A549 (cell line): ENCODE results near the gene CMTR1. TPM values are rescaled to one million over a fixed set of nuclear protein-coding genes. Genes with fewer than 3 reads are reported as not detected.

Source experiments
- ATAC-seq, 2 experiments: fragments of 200-7000 bp in 1 of 2; fragments of >200 bp in 1 of 2; cut with Nextera tagmentation in 1 of 2; cut with Tn5 transposase in 1 of 2; 3 replicates each; pipeline versions ENCODE4 v1.8.0 to v1.9.1; 2018 to 2020; ENCODE audit warnings: mild to moderate bottlenecking in 1 of 2, moderate library complexity in 1 of 2
- CTCF ChIA-PET: fragments of 300-600 bp; sonication (Branson Sonifier 250); formaldehyde crosslinking; extraction: SDS; loops from one replicate; lab custom pipeline; 2021; ENCODE audit warnings: antibody characterized with exemption, inconsistent platforms; lab: Yijun Ruan, JAX
- POLR2A ChIA-PET: fragments of 350-600 bp; formaldehyde crosslinking; extraction: SDS; loops from one replicate; lab custom pipeline; 2021; ENCODE audit warnings: antibody characterized with exemption, inconsistent platforms; lab: Yijun Ruan, JAX
- DNase-seq, 2 experiments: peaks; one replicate each; pipeline versions ENCODE4 v3.0.0 to v3.0.0-alpha.2; 2011 to 2016; ENCODE audit warnings: low read depth in 1 of 2, low spot score in 1 of 2
- FAIRE-seq: peaks from 2 replicates; lab custom pipeline; 2011; peaks lifted over from hg19 to GRCh38; lab: Jason Lieb, UNC
- H3K27ac ChIP-seq, 2 experiments: fragments of >200 bp; sonication (Bioruptor Twin); formaldehyde crosslinking; 3 replicates each; pipeline ENCODE4 v1.5.1; 2016 to 2017
- H3K4me1 ChIP-seq: fragments of >200 bp; sonication (Bioruptor Twin); formaldehyde crosslinking; 3 replicates; pipeline ENCODE4 v1.6.1; 2016
- H3K4me2 ChIP-seq: fragments of >200 bp; sonication (Bioruptor Twin); formaldehyde crosslinking; 3 replicates; pipeline ENCODE4 v1.6.1; 2016
- H3K4me3 ChIP-seq: fragments of >200 bp; sonication (Bioruptor Twin); formaldehyde crosslinking; 3 replicates; pipeline ENCODE4 v1.5.1; 2016
- H3K9me3 ChIP-seq: fragments of >200 bp; sonication (Bioruptor Twin); formaldehyde crosslinking; 3 replicates; pipeline ENCODE4 v1.6.1; 2016
- BHLHE40 ChIP-seq: IDR thresholded peaks from 2 replicates; pipeline ENCODE4 v1.6.1; 2012; ENCODE audit warnings: low read depth, low read length, inconsistent platforms
- CBX8 ChIP-seq: fragments of 200-600 bp; sonication (generic); IDR thresholded peaks from 2 replicates; pipeline ENCODE4 v1.6.1; 2016
- EHMT2 ChIP-seq: fragments of 200-600 bp; sonication (generic); IDR thresholded peaks from 2 replicates; pipeline ENCODE4 v1.6.1; 2016; ENCODE audit warnings: antibody characterized with exemption, low read depth, mild to moderate bottlenecking, moderate library complexity
- ELK1 ChIP-seq: fragments of 150-350 bp; IDR thresholded peaks from 2 replicates; pipeline ENCODE4 v1.6.1; 2014; ENCODE audit warnings: low read depth, mild to moderate bottlenecking, low read length
- GATA3 ChIP-seq: IDR thresholded peaks from 2 replicates; pipeline ENCODE4 v1.6.1; 2012; ENCODE audit warnings: borderline replicate concordance
- KDM1A ChIP-seq: fragments of 200-600 bp; sonication (generic); IDR thresholded peaks from 2 replicates; pipeline ENCODE4 v1.6.1; 2016; ENCODE audit warnings: low read depth, mild to moderate bottlenecking
- NFE2L2 ChIP-seq: fragments of 150-350 bp; conservative IDR thresholded peaks from 2 replicates; pipeline ENCODE4 v1.6.1; 2014; ENCODE audit warnings: low read length
- NPAS2 ChIP-seq: fragments of 250-450 bp; sonication (Bioruptor Pico); IDR thresholded peaks from 2 replicates; pipeline ENCODE4 v1.8.0; 2022; ENCODE audit warnings: mild to moderate bottlenecking, moderate library complexity, borderline replicate concordance
- RARB ChIP-seq: fragments of 250-450 bp; sonication (Bioruptor Pico); IDR thresholded peaks from 2 replicates; pipeline ENCODE4 v1.8.0; 2021; ENCODE audit warnings: mild to moderate bottlenecking, moderate library complexity
- TFCP2L1 ChIP-seq: fragments of 250-450 bp; sonication (Bioruptor Pico); IDR thresholded peaks from 2 replicates; pipeline ENCODE4 v1.5.0; 2021; ENCODE audit warnings: mild to moderate bottlenecking
- USF2 ChIP-seq: fragments of 450-650 bp; IDR thresholded peaks from 2 replicates; pipeline ENCODE4 v1.6.1; 2014; ENCODE audit warnings: antibody characterized with exemption
- ZFP36 ChIP-seq: fragments of 450-650 bp; IDR thresholded peaks from 2 replicates; pipeline ENCODE4 v1.6.1; 2014; ENCODE audit warnings: borderline replicate concordance; ENCODE audit not compliant: partially characterized antibody
- WGBS: methylation state at CpG from one replicate; pipeline ENCODE4 v1.1.6; 2017; ENCODE audit errors: missing lambda C conversion rate; 5-methylcytosine and 5-hydroxymethylcytosine counted together
- polyA plus RNA-seq, 4 experiments: library from polyadenylated mRNA; depleted of rRNA in 3 of 4; stranded (reverse); fragments of >200 nt; fragmentation: RNase III in 1 of 4; extraction: RNeasy Plus Mini Kit Qiagen cat#74134 plus additional on column Dnase treatment in 1 of 4; gene quantifications; 2 replicates in 3 of 4; 3 replicates in 1 of 4; pipeline ENCODE4 v1.2.3, GENCODE V29; 2011 to 2017
- TF ChIP-seq, protein P1 (sequence below): fragments of >200 bp; sonication (Bioruptor Twin); formaldehyde crosslinking; IDR thresholded peaks from 3 replicates; pipeline ENCODE4 v1.5.1; 2016
- TF ChIP-seq, protein P2 (sequence below): IDR thresholded peaks from 2 replicates; pipeline ENCODE4 v1.6.1; 2012
- TF ChIP-seq, protein P3 (sequence below): fragments of 250-450 bp; sonication (Bioruptor Pico); IDR thresholded peaks from 2 replicates; pipeline ENCODE4 v1.5.0; 2021; ENCODE audit warnings: mild to moderate bottlenecking, moderate library complexity, borderline replicate concordance

The CMTR1 gene
- polyA plus RNA-seq, 2 of the 4 experiments (the other 2 are of a cell fraction) = 17.0 to 17.8 TPM

GRCh38 chr6:37493661-37493995 lies 60.6 kb downstream of the CMTR1 start:
- ATAC-seq = no peak
- 94% methylated on average over 6 of the region's 9 CpGs for WGBS
- Histone ChIP-seq H3K27ac (no peak overlapping the region), H3K9me3 (no peaks in the 10 kb centered on the region), H3K4me3 (no peak overlapping the region), H3K4me1 (no peaks in the 10 kb centered on the region; the same call in 2 of the 3 replicates), H3K4me2 (no peak overlapping the region)
- POLR2A ChIA-PET = no interaction called here
- no peak for DNase-seq
- no peak for FAIRE-seq
- CTCF ChIA-PET = interaction anchor here (1.8 kb wide), 1 partner anchor 198 kb away, joined by 4 read pairs; no protein-coding TSS in a partner anchor
- TF ChIP-seq KDM1A (no peak), NPAS2 (no peak), EHMT2 (no peak), GATA3 (no peak)
- TF ChIP-seq, protein P1, sequence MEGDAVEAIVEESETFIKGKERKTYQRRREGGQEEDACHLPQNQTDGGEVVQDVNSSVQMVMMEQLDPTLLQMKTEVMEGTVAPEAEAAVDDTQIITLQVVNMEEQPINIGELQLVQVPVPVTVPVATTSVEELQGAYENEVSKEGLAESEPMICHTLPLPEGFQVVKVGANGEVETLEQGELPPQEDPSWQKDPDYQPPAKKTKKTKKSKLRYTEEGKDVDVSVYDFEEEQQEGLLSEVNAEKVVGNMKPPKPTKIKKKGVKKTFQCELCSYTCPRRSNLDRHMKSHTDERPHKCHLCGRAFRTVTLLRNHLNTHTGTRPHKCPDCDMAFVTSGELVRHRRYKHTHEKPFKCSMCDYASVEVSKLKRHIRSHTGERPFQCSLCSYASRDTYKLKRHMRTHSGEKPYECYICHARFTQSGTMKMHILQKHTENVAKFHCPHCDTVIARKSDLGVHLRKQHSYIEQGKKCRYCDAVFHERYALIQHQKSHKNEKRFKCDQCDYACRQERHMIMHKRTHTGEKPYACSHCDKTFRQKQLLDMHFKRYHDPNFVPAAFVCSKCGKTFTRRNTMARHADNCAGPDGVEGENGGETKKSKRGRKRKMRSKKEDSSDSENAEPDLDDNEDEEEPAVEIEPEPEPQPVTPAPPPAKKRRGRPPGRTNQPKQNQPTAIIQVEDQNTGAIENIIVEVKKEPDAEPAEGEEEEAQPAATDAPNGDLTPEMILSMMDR = no peak
- TF ChIP-seq, protein P2, sequence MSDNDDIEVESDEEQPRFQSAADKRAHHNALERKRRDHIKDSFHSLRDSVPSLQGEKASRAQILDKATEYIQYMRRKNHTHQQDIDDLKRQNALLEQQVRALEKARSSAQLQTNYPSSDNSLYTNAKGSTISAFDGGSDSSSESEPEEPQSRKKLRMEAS = no peak

GRCh38 chr6:37495244-37495934 lies 62.4 kb downstream of the CMTR1 start:
- ChIA-PET CTCF (interaction anchor here (1.1 to 1.2 kb wide), 2 partner anchors 11 to 196 kb away, joined by 3 to 4 read pairs; no protein-coding TSS in a partner anchor), POLR2A (no interaction called here)
- Histone ChIP-seq H3K27ac (no peak overlapping the region), H3K4me3 (no peak overlapping the region), H3K9me3 (no peaks in the 10 kb centered on the region), H3K4me2 (no peak overlapping the region), H3K4me1 (peaks cover 4% of the 10 kb centered on the region; the same call in 1 of the 3 replicates)
- 95% methylated on average over 4 of the region's 4 CpGs for WGBS
- TF ChIP-seq TFCP2L1 (no peak), ZFP36 (no peak), BHLHE40 (no peak), NFE2L2 (no peak), CBX8 (no peak), USF2 (no peak), ELK1 (no peak), RARB (no peak)
- TF ChIP-seq, protein P3, sequence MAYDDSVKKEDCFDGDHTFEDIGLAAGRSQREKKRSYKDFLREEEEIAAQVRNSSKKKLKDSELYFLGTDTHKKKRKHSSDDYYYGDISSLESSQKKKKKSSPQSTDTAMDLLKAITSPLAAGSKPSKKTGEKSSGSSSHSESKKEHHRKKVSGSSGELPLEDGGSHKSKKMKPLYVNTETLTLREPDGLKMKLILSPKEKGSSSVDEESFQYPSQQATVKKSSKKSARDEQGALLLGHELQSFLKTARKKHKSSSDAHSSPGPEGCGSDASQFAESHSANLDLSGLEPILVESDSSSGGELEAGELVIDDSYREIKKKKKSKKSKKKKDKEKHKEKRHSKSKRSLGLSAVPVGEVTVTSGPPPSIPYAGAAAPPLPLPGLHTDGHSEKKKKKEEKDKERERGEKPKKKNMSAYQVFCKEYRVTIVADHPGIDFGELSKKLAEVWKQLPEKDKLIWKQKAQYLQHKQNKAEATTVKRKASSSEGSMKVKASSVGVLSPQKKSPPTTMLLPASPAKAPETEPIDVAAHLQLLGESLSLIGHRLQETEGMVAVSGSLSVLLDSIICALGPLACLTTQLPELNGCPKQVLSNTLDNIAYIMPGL (CRISPR knock-in tag) = no peak
- no peak for ATAC-seq
- FAIRE-seq = no peak
- DNase-seq = no peak
